H1 (cell line): ENCODE data around the gene RIN2. TPM values are rescaled to one million over a fixed set of nuclear protein-coding genes. Genes with fewer than 3 reads are reported as not detected.

Experiments
- CHD7 ChIP-seq: fragments of 300-600 bp; sonication (generic); IDR thresholded peaks from 2 replicates; pipeline ENCODE4 v1.7.1; 2012; ENCODE audit warnings: low read length, moderate library complexity, mild to moderate bottlenecking, inconsistent platforms; ENCODE audit not compliant: insufficient replicate concordance
- GTF2F1 ChIP-seq: IDR thresholded peaks from 2 replicates; pipeline ENCODE4 v1.6.1; 2012; ENCODE audit warnings: low read depth, low read length, improper control_type of control experiment, borderline replicate concordance
- NRF1 ChIP-seq: IDR thresholded peaks from 2 replicates; pipeline ENCODE4 v1.6.1; 2011; ENCODE audit warnings: mild to moderate bottlenecking, low read depth, low read length, improper control_type of control experiment
- SIN3A ChIP-seq, 2 experiments: IDR thresholded peaks in 1 of 2; conservative IDR thresholded peaks in 1 of 2; 2 replicates each; pipeline ENCODE4 v1.6.1; 2011 to 2012; ENCODE audit warnings: low read length in 2 of 2, improper control_type of control experiment in 1 of 2, low read depth in 1 of 2, mild to moderate bottlenecking in 1 of 2
- TAF7 ChIP-seq: optimal IDR thresholded peaks from 2 replicates; pipeline ENCODE3; 2011; ENCODE audit warnings: low read depth, mild to moderate bottlenecking, inconsistent platforms, low read length, moderate library complexity, borderline replicate concordance
- TBP ChIP-seq: IDR thresholded peaks from 2 replicates; pipeline ENCODE4 v1.6.1; 2011; ENCODE audit warnings: low read depth, low read length, improper control_type of control experiment
- USF2 ChIP-seq: IDR thresholded peaks from 2 replicates; pipeline ENCODE4 v1.6.1; 2011; ENCODE audit warnings: low read length, improper control_type of control experiment
- polyA plus RNA-seq, 7 experiments: library from polyadenylated mRNA; depleted of rRNA in 3 of 7; stranded (reverse) in 5 of 7; unstranded in 2 of 7; fragments of >200 nt in 5 of 7; fragments of 200-250 nt in 2 of 7; gene quantifications; 1 replicate in 5 of 7; 2 replicates in 1 of 7; 4 replicates in 1 of 7; pipeline versions ENCODE4 v1.2.1 to v1.2.3, GENCODE V29; 2011 to 2013; ENCODE audit warnings: missing spikeins in 2 of 7, mixed read lengths in 2 of 7
- total RNA-seq: library from RNA; stranded (reverse); fragmentation: NEBNext Ultra II Directional; extraction: Animal tissue kit (Norgen Biotek cat#: 25700); gene quantifications from 2 replicates; pipeline ENCODE4 v1.2.1, GENCODE V29; 2021

RIN2 gene
- total and polyA plus RNA-seq, 2 of the 8 experiments (the other 6 are each of a cell fraction or from before 2014, with no cell fraction given): 0.20 to 1.3 TPM

DNA sequence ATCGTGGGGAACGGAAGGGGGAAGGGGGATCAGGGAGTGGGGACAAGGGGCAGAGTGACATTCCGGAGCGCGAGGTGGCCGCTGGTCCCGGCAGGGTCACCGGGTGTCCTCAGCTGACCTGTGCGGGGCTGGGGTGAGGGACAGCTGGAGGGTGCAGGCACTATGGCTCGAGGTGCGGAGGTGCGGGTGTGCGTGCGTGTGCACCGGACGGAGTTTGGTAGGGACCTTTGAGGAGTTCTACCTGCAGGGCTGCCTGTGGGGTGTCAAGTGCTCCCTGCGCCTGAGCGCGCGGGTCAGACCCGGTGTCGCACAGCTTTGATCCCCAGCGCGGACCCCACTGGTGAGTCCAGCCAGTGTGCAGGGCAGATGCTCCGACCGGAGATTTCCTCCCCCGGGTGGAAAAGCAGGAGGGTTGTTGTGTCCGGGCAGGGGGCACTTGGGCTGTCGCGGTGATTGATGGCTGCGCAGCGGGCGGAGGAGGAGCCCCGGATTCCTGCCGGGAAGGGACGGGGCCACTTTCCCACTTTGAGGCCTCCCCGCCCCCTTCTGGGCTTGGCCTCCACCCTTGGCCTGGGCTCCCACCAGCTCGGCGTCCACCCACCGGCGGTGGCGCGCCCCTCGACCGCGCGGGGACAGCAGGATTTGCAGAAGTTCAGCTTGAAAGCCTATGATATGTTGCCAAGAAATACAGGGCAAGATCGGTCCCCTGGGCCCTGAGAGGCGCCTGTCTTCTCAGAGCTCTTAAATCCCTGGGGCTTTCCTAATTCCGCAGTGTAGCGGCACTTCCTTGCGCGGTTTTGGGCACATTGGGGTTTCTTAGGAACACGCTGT lies 658 bp downstream of the RIN2 start (continued):
- TF ChIP-seq CHD7 (no peak), GTF2F1 (no peak), NRF1 (no peak), TAF7 (no peak), SIN3A (conservative IDR thresholded peaks at IDR 0.05 in 1 of 2, IDR thresholded peaks at IDR 0.05 in 1 of 2; ENCODE audit: low read depth in 1 of 2, low read length in 2 of 2) (no peak; a peak in 1 of 4 replicates), TBP (no peak), USF2 (no peak)
